Measurements from ENCODE around the gene DDA1.
"Not testable (repeated sequence)": the region's sequence is repeated elsewhere in the genome, so short reads cannot be mapped to it uniquely, and the experiment has no call there.

DDA1 gene

GRCh38 chr19:17348700-17349099 is 39.3 kb downstream of the DDA1 start:
- no peak for DNase-seq

GRCh38 chr19:17351815-17352435 is 42.6 kb downstream of the DDA1 start:
- no peak for DNase-seq

DNA sequence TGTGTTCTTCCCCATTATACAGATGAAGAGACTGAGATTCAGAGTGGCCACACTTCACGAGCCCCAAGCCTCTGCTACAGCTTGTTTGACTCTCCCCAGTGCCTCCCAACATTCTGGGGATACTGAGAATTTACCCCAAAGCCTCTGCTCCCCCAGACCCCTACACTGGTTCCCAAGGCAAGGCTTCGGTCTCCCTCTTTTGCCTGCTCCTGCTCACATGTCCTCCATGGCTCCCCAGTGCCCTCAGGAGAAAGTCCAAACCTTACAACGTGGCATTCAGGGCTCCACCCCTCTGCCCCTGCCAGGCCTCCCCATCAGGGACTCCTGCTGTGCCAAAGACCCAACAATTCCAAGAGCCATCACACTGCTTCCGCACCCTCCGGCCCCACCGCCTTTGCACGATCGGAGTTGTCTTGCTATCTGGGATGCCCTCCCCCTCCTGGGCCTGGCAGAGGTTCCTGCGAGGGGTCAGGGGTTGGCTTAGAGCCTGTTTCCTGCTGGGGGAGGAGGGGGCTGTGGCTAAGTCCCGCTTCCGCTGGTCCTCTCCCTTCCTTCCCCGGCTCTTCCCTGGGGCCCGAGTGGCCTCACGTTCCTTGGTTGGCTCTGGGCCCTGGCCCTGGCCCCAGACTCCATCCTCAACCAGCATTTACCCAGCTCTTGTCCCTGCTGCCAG is 43.4 kb downstream of the DDA1 start:
- DNase-seq = no peak

- no peak for DNase-seq
Measured at GRCh38 chr19:17353386-17353785, 44.0 kb downstream of the DDA1 start.

- no peak for DNase-seq
Measured at GRCh38 chr19:17357078-17357666, 47.8 kb downstream of the DDA1 start.

- no peak for DNase-seq
Measured at GRCh38 chr19:17357724-17358123, 48.4 kb downstream of the DDA1 start.

- DNase-seq = no peak
Measured at GRCh38 chr19:17358395-17358794, 49.0 kb downstream of the DDA1 start.

GRCh38 chr19:17359905-17360800 is 50.8 kb downstream of the DDA1 start:
- no peak for DNase-seq

- DNase-seq = not testable (repeated sequence)
Measured at GRCh38 chr19:17363852-17364605, 54.7 kb downstream of the DDA1 start.

DNA sequence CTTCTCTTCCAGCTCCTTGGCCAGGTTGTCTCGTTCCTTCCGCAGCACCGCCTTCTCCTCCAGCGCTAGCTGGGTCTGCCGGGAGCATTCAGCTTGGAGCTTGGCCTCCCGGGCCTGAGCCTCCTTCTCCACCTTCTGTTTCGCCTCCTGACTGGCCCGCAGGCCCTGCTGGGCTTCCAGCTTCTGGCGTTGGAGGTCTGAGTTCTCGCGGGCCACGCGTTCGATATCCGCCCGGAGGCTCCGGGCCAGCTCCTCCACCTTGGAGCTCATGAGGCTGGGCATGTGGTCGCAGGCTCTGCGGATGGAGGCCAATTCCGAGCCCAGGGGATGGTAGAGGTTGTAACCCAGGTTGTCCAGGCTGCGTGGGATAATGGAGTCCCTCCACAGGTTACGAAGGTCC is 56.0 kb downstream of the DDA1 start:
- DNase-seq = no peak

GRCh38 chr19:17370026-17370587 is 60.7 kb downstream of the DDA1 start:
- no peak for DNase-seq
